Neural cell (in vitro differentiated cells): ENCODE results near the gene PODN. TPM values are rescaled to one million over a fixed set of nuclear protein-coding genes. Genes with fewer than 3 reads are reported as not detected.

Experiments used
- H2AFZ ChIP-seq: fragments of 200-600, 300-800 bp; sonication (generic), shearing (Covaris generic); 2 replicates; pipeline ENCODE4 v1.6.0; 2014; ENCODE audit warnings: low read depth, mild to moderate bottlenecking, antibody characterized with exemption, low read length, moderate library complexity
- H3F3A ChIP-seq: fragments of 200-600 bp; shearing (Covaris generic); 2 replicates; pipeline ENCODE4 v1.6.1; 2016; ENCODE audit warnings: mild to moderate bottlenecking, moderate library complexity, mixed read lengths, antibody characterized with exemption, low read length; ENCODE audit not compliant: insufficient read depth, poor library complexity, severe bottlenecking
- H3K27ac ChIP-seq: fragments of 200-600, 300-800 bp; sonication (generic), shearing (Covaris generic); 2 replicates; pipeline ENCODE4 v1.5.1; 2014; ENCODE audit warnings: mild to moderate bottlenecking, low read length, moderate library complexity
- H3K27me3 ChIP-seq: fragments of 300-800, 200-600 bp; sonication (generic), shearing (Covaris generic); 2 replicates; pipeline ENCODE4 v1.6.0; 2014; ENCODE audit warnings: mild to moderate bottlenecking, low read depth, low read length, moderate library complexity; ENCODE audit not compliant: insufficient read depth
- H3K36me3 ChIP-seq: fragments of 300-800, 200-600 bp; sonication (generic), shearing (Covaris generic); 2 replicates; pipeline ENCODE4 v1.5.1; 2014; ENCODE audit warnings: mild to moderate bottlenecking, antibody characterized with exemption, low read length, moderate library complexity; ENCODE audit not compliant: insufficient read depth
- H3K4me2 ChIP-seq: fragments of 300-800, 200-600 bp; sonication (generic), shearing (Covaris generic); 2 replicates; pipeline ENCODE4 v1.6.0; 2014; ENCODE audit warnings: mild to moderate bottlenecking, low read length
- H3K4me3 ChIP-seq: fragments of 300-800, 200-600 bp; sonication (generic), shearing (Covaris generic); 2 replicates; pipeline ENCODE4 v1.5.1; 2014; ENCODE audit warnings: mild to moderate bottlenecking, low read length, moderate library complexity
- H3K79me2 ChIP-seq: fragments of 200-600 bp; shearing (Covaris generic); replicated peaks from 2 replicates; pipeline ENCODE4 v1.6.0; 2014; ENCODE audit warnings: mild to moderate bottlenecking, low read length, moderate library complexity; ENCODE audit not compliant: insufficient read depth
- H3K9ac ChIP-seq: fragments of 300-800, 200-600 bp; sonication (generic), shearing (Covaris generic); 2 replicates; pipeline ENCODE4 v1.6.1; 2016; ENCODE audit warnings: mild to moderate bottlenecking, low read length, mixed read lengths
- H3K9me2 ChIP-seq: fragments of 200-600 bp; shearing (Covaris generic); 2 replicates; pipeline ENCODE4 v1.6.1; 2016; ENCODE audit warnings: mild to moderate bottlenecking, low read length, mixed read lengths; ENCODE audit not compliant: insufficient read depth
- H3K9me3 ChIP-seq: fragments of 200-600, 300-800 bp; sonication (generic), shearing (Covaris generic); 2 replicates; pipeline ENCODE4 v1.6.1; 2016; ENCODE audit warnings: mild to moderate bottlenecking, mixed run types, low read length, moderate library complexity, mixed read lengths
- H4K20me1 ChIP-seq: fragments of 200-600 bp; shearing (Covaris generic); 2 replicates; pipeline ENCODE4 v1.6.1; 2016; ENCODE audit warnings: mild to moderate bottlenecking, mixed run types; ENCODE audit not compliant: insufficient read depth
- EZH2 ChIP-seq: fragments of 200-600, 300-800 bp; shearing (Covaris generic), sonication (generic); IDR thresholded peaks from 2 replicates; pipeline ENCODE4 v1.6.1; 2014; ENCODE audit warnings: antibody characterized with exemption, low read length, borderline replicate concordance, mild to moderate bottlenecking; ENCODE audit not compliant: insufficient read depth, poor library complexity, severe bottlenecking
- MXI1 ChIP-seq: fragments of 450-650 bp; conservative IDR thresholded peaks from 2 replicates; pipeline ENCODE4 v1.6.1; 2014; ENCODE audit warnings: antibody characterized with exemption, mild to moderate bottlenecking; ENCODE audit not compliant: poor library complexity, severe bottlenecking
- POLR2AphosphoS5 ChIP-seq: IDR thresholded peaks from 2 replicates; pipeline ENCODE4 v1.6.1; 2012
- RAD21 ChIP-seq: fragments of 450-650 bp; conservative IDR thresholded peaks from 2 replicates; pipeline ENCODE4 v1.6.1; 2014; ENCODE audit warnings: antibody characterized with exemption, mild to moderate bottlenecking, moderate library complexity
- REST ChIP-seq: IDR thresholded peaks from 2 replicates; pipeline ENCODE4 v1.6.1; 2012; ENCODE audit warnings: borderline replicate concordance
- polyA plus RNA-seq: library from polyadenylated mRNA; depleted of rRNA; stranded (reverse); fragments of >200 nt; gene quantifications from 2 replicates; pipeline ENCODE4 v1.2.3, GENCODE V29; 2014
- TF ChIP-seq, protein P1 (sequence below): fragments of 450-650 bp; IDR thresholded peaks from 2 replicates; pipeline ENCODE4 v1.5.1; 2014; ENCODE audit warnings: antibody characterized with exemption, mild to moderate bottlenecking, moderate library complexity; ENCODE audit not compliant: poor library complexity, severe bottlenecking

Gene PODN
- polyA plus RNA-seq, 1 donor from 2014 or later, result 0.07 TPM

- TF ChIP-seq, protein P1, sequence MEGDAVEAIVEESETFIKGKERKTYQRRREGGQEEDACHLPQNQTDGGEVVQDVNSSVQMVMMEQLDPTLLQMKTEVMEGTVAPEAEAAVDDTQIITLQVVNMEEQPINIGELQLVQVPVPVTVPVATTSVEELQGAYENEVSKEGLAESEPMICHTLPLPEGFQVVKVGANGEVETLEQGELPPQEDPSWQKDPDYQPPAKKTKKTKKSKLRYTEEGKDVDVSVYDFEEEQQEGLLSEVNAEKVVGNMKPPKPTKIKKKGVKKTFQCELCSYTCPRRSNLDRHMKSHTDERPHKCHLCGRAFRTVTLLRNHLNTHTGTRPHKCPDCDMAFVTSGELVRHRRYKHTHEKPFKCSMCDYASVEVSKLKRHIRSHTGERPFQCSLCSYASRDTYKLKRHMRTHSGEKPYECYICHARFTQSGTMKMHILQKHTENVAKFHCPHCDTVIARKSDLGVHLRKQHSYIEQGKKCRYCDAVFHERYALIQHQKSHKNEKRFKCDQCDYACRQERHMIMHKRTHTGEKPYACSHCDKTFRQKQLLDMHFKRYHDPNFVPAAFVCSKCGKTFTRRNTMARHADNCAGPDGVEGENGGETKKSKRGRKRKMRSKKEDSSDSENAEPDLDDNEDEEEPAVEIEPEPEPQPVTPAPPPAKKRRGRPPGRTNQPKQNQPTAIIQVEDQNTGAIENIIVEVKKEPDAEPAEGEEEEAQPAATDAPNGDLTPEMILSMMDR, result no peak
Observed at GRCh38 chr1:53116933-53117600, 55.1 kb downstream of the PODN start (continued).

DNA sequence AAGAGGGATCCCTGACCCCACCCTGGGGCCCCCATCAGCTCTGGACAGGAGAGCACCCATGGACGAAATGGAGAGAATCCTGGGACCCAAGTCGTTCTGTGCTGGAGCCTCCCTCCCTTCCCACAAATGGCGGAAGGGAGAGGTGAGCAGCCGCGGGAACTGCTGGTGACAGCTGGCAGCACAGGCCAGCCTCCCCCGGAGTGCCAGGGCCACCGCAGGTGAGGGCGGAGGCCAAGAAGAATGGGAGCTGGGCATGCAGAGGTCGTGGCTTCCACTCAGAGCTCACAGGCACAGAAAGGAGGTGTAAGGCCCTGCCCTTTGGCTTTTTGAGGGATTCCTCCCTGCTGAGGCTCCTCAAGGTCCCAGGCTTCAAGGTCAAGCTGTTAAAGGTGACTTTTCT, 55.8 kb downstream of the PODN start:
- no peak overlapping the region for H3K4me3 ChIP-seq
- no peak overlapping the region for H3K27ac ChIP-seq
- no peaks in the 10 kb centered on the region for H3F3A ChIP-seq
- no peak overlapping the region for H2AFZ ChIP-seq
- H4K20me1 ChIP-seq, result no peaks in the 10 kb centered on the region
- H3K4me2 ChIP-seq, result no peak overlapping the region
- H3K9me3 ChIP-seq, result no peaks in the 10 kb centered on the region
- no peaks in the 10 kb centered on the region for H3K36me3 ChIP-seq
- H3K9me2 ChIP-seq, result no peaks in the 10 kb centered on the region
- no peak for TF ChIP-seq POLR2AphosphoS5
- no peak for TF ChIP-seq EZH2
- TF ChIP-seq, protein P1, result no peak
- TF ChIP-seq RAD21, result no peak
- H3K79me2 ChIP-seq, result no peaks in the 10 kb centered on the region
- no peak overlapping the region for H3K9ac ChIP-seq
- no peaks in the 10 kb centered on the region for H3K27me3 ChIP-seq

GRCh38 chr1:53120659-53121058, 58.6 kb downstream of the PODN start:
- H3K9ac ChIP-seq, result no peak overlapping the region
- H4K20me1 ChIP-seq, result no peaks in the 10 kb centered on the region
- no peaks in the 10 kb centered on the region for H3K9me2 ChIP-seq
- no peak overlapping the region for H3K27ac ChIP-seq
- no peaks in the 10 kb centered on the region for H3K27me3 ChIP-seq
- no peak overlapping the region for H2AFZ ChIP-seq
- no peaks in the 10 kb centered on the region for H3K36me3 ChIP-seq
- H3F3A ChIP-seq, result no peaks in the 10 kb centered on the region
- TF ChIP-seq REST (no peak), EZH2 (no peak), MXI1 (no peak)
- H3K4me2 ChIP-seq, result no peak overlapping the region
- H3K79me2 ChIP-seq, result no peaks in the 10 kb centered on the region
- no peak overlapping the region for H3K4me3 ChIP-seq
- no peaks in the 10 kb centered on the region for H3K9me3 ChIP-seq
